ENCODE results near the gene CNTNAP1. TPM values are rescaled to one million over a fixed set of nuclear protein-coding genes. Genes with fewer than 3 reads are reported as not detected.
A peak's percentile ranks its signal among the peaks of the same experiment; 100 is the strongest.

The CNTNAP1 gene
- total RNA-seq, 1 experiment from 2014 or later: 6.4 TPM

DNA sequence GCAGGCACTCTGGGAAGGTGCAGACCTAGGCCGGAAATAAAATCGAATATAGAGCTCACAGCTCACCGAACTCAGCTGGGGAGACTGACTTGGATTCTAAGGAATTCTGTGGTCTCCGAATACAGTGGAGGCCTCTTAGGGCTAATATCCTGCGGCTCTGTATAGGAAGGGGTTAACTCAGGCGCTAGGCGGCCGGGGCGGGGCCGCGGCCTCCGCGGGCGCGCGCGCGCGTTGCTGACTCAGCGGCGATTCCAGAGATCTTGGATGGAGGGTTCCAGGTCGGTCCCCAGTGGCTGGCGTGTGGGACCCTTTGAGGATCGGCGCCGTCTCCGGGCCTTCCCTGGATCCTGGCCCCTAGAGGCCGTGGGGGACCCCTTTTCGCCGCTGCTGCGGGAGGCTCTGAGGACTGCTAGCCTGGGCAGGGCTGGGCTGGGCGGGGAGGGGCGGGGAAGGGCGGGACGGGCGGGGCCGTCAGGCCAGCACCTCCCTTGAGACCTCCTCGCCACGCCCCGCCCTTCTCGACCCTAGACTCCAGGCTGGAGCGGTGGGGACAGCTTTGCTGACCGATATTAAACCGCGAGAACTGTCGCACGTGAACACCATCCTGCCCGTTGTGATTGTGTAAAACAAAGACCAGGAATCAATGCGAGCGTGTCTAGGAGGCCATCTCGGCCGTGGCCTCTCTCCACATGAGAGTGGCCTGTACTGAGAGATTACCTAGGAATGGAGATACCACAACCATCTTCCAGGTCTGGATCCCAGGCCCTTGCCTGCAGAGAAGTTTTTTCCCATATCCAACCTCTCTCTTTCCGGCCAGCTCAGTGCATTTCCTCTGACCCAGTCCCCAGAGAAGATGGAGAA is 4.2 kb upstream of the CNTNAP1 start (continued):
- no peak for TF ChIP-seq REST (IDR thresholded peaks at IDR 0.05; ENCODE audit: low read depth)
- TF ChIP-seq MAX (IDR thresholded peaks at IDR 0.05): peak; percentile 86

- CTCF ChIA-PET: interaction anchor here (0.6 to 6.4 kb wide), 11 partner anchors 11 to 131 kb away, joined by 3 to 136 read pairs (median 4); partner anchors contain the start of genes PSMC3IP, RETREG3, TUBG1 and TUBG2
- ATAC-seq: no peak
- H3K9me2 ChIP-seq (ENCODE audit: insufficient read depth): no peaks in the 10 kb centered on the region
- H3K27ac ChIP-seq (ENCODE audit: low read depth, low read length): peak overlapping the region; percentile 96
- H3K4me3 ChIP-seq (replicated peaks in 1 of 2; ENCODE audit: low read depth in 1 of 2, low read length in 2 of 2): peak overlapping the region; percentile 62 to 75
- RAD21 ChIA-PET (ENCODE audit: low non-redundant PET in 1 of 2, low total read pairs in 2 of 2, uncharacterized antibody in 2 of 2, unreplicated experiment in 2 of 2): interaction anchor here (1.0 to 3.8 kb wide), 5 partner anchors 12 to 101 kb away, joined by 3 to 25 read pairs (median 6); partner anchors contain the start of genes PSMC3IP (in 2 of the 2), RETREG3 (in 1 of the 2) and TUBG1 (in 1 of the 2)
- H3K27me3 ChIP-seq (ENCODE audit: insufficient read depth, low read length): no peaks in the 10 kb centered on the region
- no TSS peak for BruUV-seq (replicated peaks)
- H3K79me2 ChIP-seq (ENCODE audit: insufficient read depth, low read length): peaks cover 27% of the 10 kb centered on the region
- no peaks in the 10 kb centered on the region for H3K36me3 ChIP-seq (ENCODE audit: control insufficient read depth in 1 of 2, insufficient read depth in 2 of 2, low read length in 2 of 2)
- POLR2A ChIA-PET: interaction anchor here (0.7 to 3.6 kb wide), 5 partner anchors 20 to 689 kb away, joined by 3 to 16 read pairs (median 5); partner anchors contain the start of genes RETREG3, TUBG1 and TUBG2
- peak overlapping the region; percentile 85 for H3K4me2 ChIP-seq (ENCODE audit: low read length)
- H2AFZ ChIP-seq (ENCODE audit: low read depth, low read length, poor library complexity, severe bottlenecking): no peak overlapping the region
- H3K9ac ChIP-seq (ENCODE audit: low read length): peak overlapping the region; percentile 76
- TF ChIP-seq SP1 (IDR thresholded peaks at IDR 0.05; ENCODE audit: low read depth): no peak
- no peak for TF ChIP-seq ZFX (IDR thresholded peaks at IDR 0.05)
- no peak for TF ChIP-seq REST (IDR thresholded peaks at IDR 0.05; ENCODE audit: low read depth)
- TF ChIP-seq TCF7L2 (IDR thresholded peaks at IDR 0.05; ENCODE audit: borderline replicate concordance, extremely low read depth, insufficient read depth, insufficient read length): no peak
- peak; percentile 66 for TF ChIP-seq YY1 (IDR thresholded peaks at IDR 0.05; ENCODE audit: extremely low read depth, insufficient replicate concordance, low read depth, low read length)
- no peak for TF ChIP-seq CEBPB (IDR thresholded peaks at IDR 0.05; ENCODE audit: low read depth)
- TF ChIP-seq ATF3 (IDR thresholded peaks at IDR 0.05): no peak
- TF ChIP-seq RAD21 (IDR thresholded peaks at IDR 0.05; ENCODE audit: low read depth): no peak
- TF ChIP-seq SIN3A (IDR thresholded peaks at IDR 0.05; ENCODE audit: low read depth): no peak
- no peak for TF ChIP-seq ELF1 (IDR thresholded peaks at IDR 0.05; ENCODE audit: borderline replicate concordance, low read depth)
- TF ChIP-seq POLR2A (IDR thresholded peaks at IDR 0.05; ENCODE audit: borderline replicate concordance, extremely low read depth, insufficient read depth, insufficient read length): no peak
- peak; percentile 49 for TF ChIP-seq POLR2AphosphoS5 (IDR thresholded peaks at IDR 0.05; ENCODE audit: low read depth, low read length)
- DNase-seq (ENCODE audit: low read depth, low spot score): no peak
- H4K20me1 ChIP-seq (ENCODE audit: insufficient read depth): no peaks in the 10 kb centered on the region
- H3K4me1 ChIP-seq (ENCODE audit: control insufficient read depth in 1 of 2, insufficient read depth in 2 of 2, low read length in 2 of 2): peaks cover 43 to 76% of the 10 kb centered on the region in 2 experiments
- intact Hi-C loops (cut with micrococcal nuclease): loop anchor here (1.0 to 5.0 kb wide), 3 partner anchors 57 to 101 kb away; partner anchors contain the start of genes RETREG3 and TUBG1
- no peaks in the 10 kb centered on the region for H3K9me3 ChIP-seq (ENCODE audit: control insufficient read depth in 1 of 2, insufficient read depth in 1 of 2, low read depth in 1 of 2, low read length in 2 of 2)
These were observed 3.3 kb upstream of the CNTNAP1 start for GRCh38 chr17:42678951-42679491.
